GM18951 (cell line): ENCODE data around the gene KRTAP13-4.

Source experiments
- POLR2A ChIP-seq: IDR thresholded peaks from 4 replicates; pipeline ENCODE4 v1.6.1; 2011; ENCODE audit warnings: mild to moderate bottlenecking; ENCODE audit not compliant: insufficient read length, insufficient read depth; ENCODE audit errors: extremely low read depth
- in situ Hi-C: fragments of 300-500 bp; cut with MboI; formaldehyde crosslinking; loops from one replicate; pipeline ENCODE4 v1.12.0; 2022; ENCODE audit warnings: low sequenced_read_pairs, mixed read lengths, inconsistent platforms; ENCODE audit not compliant: unreplicated experiment

KRTAP13-4 gene

DNA sequence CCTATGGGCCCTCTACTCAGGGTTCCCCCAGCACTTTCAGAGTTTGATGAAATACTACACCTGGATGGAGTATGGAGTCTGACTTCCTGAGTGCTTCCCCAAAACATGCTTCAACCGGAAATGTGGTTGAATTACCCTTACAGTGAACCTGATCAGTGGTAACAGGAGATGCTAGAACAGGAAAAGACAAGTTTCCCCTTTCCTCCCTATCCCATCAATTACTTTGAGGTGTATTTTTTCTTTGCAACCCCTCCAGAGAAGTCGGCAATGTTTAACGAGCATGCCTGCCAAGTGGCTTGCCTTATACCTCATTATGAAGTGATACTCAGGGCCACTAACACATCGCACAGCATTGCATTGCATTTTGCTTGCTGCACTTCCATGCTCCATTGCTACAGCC, 17.0 kb downstream of the KRTAP13-4 start:
- no peak for TF ChIP-seq POLR2A
- in situ Hi-C loops: no loop called here

- in situ Hi-C loops: no loop called here
- TF ChIP-seq POLR2A: no peak
These were observed 18.5 kb downstream of the KRTAP13-4 start for GRCh38 chr21:30448514-30448913.

DNA sequence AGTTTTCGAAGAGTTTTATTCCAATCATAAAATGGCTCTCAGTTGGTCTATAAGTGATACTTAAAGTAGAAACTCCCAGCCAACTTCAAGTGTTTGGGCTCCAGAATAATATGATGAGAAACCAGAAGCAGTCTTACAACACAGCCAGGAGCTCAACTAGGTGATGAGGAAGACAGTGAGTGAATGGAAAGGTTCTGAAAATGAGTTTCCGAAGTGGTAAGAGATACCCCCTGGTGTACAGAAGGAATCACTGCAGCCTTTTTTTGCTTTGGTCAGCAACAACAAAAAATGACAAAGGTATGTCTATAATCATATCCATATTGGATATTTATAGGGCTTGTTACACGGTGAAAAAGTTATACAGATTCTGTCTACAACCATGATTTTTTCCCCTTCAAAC, 33.7 kb downstream of the KRTAP13-4 start:
- no peak for TF ChIP-seq POLR2A
- in situ Hi-C loops: no loop called here

- in situ Hi-C loops: no loop called here
- no peak for TF ChIP-seq POLR2A
These were observed 39.1 kb downstream of the KRTAP13-4 start for GRCh38 chr21:30468900-30469714.

- in situ Hi-C loops: no loop called here
These were observed 48.0 kb downstream of the KRTAP13-4 start for GRCh38 chr21:30478004-30478403.

GRCh38 chr21:30479259-30479658, 49.2 kb downstream of the KRTAP13-4 start:
- in situ Hi-C loops: no loop called here
- TF ChIP-seq POLR2A: no peak

More at GRCh38 chr21:30478004-30478403, 48.0 kb downstream of the KRTAP13-4 start:
- TF ChIP-seq POLR2A: no peak

DNA sequence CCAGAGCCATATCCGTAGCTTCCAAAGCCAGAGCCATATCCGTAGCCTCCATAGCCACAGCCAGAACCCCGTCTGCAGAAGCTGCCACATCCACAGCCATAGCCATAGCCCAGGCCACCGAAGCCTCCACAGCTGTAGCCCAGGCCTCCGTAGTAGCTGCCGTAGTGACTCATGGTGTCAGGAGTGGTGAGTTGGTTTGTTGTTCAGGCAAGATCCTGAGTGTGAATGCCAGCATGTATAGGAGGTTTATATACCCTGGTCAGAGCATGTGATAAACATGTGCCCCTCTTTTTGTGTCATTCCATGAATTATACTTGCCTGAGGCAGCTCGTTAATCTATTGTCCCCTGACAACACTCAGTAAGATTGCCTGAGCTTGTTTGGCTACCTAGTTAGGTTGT, 50.1 kb downstream of the KRTAP13-4 start, which contains the start of gene KRTAP19-1:
Gene KRTAP19-1 (minus strand): TSS at position 223 of the 400 bp plus-strand sequence. CDS start 50 bp downstream, at position 173.
- in situ Hi-C loops: no loop called here
- no peak for TF ChIP-seq POLR2A
